Activated CD8-positive, alpha-beta memory T cell treated with anti-CD3 and anti-CD28 coated beads for 4 hours (primary cell): ENCODE measurements around the gene NOS3.
A peak's percentile ranks its signal among the peaks of the same experiment; 100 is the strongest.

ENCODE experiments used
- DNase-seq, 2 donors: peaks; one replicate each; pipeline ENCODE4 v3.0.0-alpha.2; 2020; ENCODE audit warnings: low read depth in 2 of 2

Gene NOS3

GRCh38 chr7:150964593-150965111 lies 26.2 kb upstream of the NOS3 start:
- DNase-seq, result no peak

GRCh38 chr7:150965273-150965830 lies 25.5 kb upstream of the NOS3 start:
- no peak for DNase-seq

- no peak for DNase-seq
These were observed 24.8 kb upstream of the NOS3 start for GRCh38 chr7:150966002-150966401.

DNA sequence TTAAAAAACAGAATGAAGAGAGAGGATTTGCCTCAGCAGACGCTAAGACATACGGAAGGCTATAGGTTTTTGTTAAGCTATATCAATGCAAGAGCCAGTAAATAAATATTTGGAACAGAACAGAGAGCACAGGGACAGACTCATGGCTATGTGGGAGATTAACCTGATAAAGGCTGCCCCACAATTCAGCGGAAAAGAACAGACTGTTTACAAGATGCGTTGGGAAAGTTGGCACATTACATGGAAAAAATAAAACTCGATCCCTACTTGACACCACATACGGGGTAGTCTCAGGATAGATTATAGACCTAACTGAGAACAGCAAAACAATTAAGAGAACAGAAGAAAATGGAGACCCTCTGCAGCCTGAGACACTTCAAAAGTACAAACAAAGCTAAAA lies 23.5 kb upstream of the NOS3 start:
- no peak for DNase-seq

DNA sequence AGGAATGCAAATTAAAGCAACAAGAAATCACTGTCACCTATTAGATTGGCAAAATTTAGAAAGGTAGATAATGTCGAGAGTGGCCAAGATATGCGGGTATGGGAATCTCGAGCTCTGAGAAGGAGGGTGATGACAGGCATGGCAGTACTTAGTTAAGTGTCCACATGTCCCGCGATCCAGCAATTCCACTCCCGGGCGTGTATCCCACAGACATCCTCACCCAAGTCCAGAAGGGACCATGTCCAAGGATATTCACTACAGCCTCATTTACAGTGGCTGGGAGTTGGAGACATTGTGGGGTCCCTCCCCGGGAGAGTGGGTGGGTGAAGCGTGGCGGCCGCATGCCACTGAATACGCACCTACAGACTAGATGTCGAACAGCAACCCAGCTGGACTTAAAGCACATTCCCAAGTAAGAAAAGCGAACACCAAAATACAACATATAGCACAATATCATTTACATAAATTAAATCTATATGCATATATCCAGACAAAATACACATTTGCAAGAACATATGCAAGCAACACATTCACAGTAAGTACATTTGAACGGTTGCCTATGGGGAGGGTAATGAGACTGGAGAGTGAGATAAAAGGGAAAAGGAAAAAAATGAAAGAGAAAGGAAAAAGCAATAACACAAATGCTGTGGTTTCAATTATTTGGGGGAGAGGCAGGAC lies 22.6 kb upstream of the NOS3 start:
- no peak for DNase-seq

DNA sequence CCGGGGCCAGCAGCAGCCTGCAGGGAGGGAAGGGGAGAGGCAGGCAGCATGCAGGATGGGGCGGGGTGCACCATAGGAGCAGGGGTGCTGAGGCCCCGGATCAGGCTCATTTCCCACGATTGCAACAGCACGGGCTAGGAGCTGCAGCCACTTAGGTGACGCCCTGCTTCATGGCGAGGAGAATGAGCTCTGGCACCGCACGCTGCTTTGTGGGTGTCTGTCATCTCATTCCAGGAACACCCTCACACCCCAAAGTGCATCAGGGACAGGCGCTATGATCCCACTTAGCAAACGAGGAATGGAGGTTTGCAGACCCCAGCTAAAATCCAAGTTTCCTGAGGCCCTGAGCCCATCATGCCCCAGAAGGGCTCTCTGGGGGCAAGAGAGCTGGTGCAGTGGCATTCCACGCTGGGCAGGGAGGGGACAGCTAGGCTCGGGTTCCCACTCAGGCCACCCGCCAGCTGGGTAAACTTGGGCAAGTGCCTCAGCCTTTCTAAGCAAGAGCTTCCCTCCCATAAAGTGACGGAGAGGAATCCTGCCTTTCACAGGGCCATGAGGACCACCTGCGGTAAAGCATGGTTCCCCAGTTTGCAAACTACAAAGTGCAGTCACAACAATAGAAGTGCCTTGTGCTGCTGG lies 22.0 kb upstream of the NOS3 start:
- DNase-seq, result no peak

- DNase-seq, result no peak
These were observed 21.3 kb upstream of the NOS3 start for GRCh38 chr7:150969475-150969874.

DNA sequence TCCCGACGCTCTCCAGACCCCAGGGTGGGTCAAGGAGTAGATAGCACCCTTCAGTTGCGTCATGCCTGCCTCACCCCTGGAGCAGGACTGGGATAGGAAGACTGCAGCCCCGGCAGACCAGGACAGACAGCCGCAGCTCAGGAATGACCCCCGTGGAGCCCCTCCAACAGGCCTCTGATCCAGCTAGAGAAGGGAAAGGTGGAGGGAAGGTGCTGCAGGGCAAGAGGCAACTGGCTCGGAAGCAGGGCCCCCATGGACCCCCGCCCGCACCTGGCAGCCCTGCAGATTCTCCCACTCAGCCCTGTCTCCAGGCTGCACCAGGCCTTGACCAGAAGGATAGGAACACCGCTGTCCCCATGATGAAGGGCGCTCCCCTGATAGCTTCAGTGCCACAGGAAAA lies 20.4 kb upstream of the NOS3 start:
- DNase-seq, result no peak

DNA sequence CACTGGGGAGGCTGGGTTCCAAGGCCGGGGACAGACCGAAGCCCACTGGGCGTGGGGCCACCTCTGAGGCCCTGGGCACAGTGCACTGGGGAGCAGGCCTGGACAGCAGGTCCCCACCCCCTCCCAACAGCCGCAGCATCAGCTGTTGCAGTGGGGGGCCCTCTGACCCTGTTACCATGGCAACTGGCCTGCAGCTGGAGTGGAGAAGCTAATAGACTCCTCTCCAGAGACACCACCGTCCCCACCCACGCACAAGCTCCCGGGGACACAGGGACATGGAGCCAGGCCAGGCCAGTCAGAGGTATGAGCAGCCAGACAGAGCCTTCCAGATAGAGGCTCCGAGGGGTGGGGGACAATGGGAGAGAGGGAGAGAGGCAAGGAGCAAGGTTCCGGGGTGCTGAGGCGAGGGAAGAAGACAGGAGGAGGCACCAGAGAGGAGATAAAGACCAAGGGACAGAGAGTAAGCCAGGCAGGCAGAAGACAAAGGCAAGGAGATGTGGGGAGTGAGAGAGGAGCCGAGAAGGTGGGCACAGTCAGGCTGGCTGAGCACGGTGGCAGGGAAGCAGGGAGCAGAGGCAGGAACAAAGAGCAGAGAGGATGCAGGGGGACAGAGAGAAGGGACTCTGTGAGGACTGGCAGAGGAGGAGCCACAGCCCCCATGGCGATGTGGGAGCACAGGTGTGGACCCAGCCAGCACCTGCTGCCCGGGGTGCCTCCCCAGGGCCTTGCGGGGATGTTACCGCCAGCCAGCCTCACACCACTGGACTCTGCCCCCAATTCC lies 19.4 kb upstream of the NOS3 start:
- DNase-seq, result no peak

DNA sequence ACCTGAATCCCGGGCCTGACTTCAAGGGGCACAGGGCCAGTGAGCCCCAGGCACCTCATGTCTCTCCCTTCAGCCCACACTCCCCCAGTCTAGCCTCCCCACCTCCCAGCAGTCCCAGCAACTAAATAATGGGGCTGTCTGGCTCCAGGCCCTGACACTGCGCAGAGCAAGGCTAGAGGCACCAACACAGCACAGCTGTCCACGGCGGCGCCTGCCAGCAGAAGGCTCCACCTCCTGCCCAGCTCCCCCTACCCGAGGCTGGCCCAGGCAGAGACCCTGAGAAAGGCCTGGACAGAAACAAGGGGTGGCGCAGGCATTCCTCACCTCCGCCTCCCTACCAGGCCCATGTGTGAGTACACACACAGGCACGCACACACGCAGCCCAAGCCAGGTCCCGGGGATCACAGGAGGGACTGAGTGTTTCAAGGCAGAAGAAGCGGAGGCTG lies 18.8 kb upstream of the NOS3 start:
- no peak for DNase-seq

DNA sequence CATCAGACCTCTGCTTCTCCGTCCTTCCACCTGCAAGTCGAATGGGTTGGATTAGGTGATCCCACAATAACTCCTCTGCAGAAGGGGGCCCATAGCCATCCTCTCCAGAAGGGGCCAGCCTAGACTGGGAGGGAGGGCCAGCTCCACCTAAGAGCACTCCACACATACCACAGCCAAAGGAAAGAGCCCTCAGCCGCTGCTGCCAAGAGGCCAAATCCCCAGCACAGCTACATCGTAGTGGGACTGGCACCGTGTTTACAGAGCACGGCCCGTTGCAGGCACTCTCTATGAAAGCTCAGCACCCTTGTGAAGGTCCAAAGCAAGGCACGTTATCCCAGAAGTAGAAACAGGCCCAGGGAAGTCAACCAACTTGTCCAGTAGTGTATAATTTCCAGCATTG lies 18.1 kb upstream of the NOS3 start:
- no peak for DNase-seq

DNA sequence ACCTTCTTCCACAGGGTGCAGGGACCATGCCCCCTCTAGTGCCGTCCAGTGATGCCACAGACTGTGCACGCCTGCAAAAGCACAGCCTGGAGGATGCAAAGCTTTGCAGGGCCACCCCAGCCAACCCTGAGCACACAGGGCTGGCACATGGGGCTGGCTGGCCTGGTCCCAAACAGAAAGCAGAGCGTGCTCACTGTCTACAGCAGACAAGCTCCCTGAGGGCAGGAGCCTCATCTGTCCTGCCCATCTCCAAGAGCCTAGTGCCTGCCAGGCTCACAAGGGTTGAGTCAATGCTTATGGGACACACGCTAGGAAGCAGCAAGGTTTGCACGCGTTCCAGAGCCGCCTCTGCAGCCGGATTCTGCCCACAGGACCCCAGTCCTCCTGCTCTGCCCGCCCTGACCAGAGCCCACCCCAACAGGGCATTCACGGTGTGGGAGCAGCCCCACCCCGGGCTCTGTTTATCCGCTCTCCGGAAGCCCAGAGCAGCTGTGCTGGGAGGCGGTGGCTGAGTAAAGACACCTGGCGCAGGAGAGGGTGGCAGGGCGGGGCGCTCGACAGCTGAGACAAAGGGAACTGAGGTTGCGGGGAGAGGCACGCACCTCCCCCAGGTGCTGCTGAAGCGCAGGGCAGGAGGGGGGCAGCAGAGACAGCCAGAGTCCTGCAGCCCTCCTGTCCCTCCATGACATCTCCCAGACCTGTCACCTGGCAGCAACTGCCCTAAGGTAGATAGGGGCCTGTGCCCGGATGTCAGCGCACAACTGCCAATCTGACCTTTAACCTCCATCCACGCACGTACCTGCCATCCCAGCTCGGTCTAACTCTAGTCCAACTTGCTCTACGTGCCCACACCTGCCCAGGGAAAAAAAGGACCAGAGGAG lies 17.0 kb upstream of the NOS3 start:
- DNase-seq, result no peak

DNA sequence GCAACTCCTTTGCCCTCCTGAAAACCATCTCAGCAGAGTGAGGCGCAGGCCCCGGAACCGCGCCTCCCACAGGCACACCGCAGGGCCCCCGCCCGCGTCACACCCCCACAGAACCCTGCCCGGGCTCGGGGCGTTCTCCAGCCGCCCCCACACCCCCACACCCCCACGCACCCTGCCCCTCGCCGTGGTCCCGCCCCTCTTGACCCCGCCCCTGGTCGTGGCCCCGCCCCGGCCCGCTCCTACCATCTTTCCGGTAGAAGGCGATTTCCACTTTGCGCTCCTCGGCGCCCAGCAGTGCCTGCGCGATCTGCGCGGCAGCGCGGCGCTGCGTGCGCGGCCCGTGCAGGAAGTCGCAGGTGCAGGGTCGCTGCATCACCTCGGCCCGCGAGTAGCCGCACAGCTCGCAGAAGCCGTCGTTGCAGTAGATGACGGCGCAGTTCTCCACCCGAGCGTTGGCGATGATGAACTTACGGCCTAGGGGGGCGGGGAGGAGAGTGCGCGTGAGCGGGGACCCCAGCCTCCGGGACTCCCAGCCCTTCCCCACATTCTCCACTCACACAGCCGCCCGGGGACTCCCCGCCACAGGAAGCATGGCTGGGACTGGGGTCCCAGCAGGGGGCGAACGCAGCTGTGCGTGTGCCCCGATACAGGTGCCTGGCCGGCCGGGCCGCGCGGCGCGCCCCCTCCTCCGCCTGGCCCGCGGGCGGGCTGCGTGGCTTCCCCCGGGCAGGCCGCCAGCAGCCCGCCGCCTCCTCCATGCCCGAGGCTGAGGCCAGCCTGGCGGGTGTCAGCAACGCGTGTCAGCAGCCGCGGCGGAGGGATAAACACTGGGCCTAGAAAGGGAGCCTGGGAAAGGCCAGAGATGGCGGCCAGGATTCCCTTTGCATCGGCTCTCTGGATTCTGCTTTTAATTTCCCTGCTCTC lies 16.1 kb upstream of the NOS3 start:
- DNase-seq, result peak; percentile 67 to 69

DNA sequence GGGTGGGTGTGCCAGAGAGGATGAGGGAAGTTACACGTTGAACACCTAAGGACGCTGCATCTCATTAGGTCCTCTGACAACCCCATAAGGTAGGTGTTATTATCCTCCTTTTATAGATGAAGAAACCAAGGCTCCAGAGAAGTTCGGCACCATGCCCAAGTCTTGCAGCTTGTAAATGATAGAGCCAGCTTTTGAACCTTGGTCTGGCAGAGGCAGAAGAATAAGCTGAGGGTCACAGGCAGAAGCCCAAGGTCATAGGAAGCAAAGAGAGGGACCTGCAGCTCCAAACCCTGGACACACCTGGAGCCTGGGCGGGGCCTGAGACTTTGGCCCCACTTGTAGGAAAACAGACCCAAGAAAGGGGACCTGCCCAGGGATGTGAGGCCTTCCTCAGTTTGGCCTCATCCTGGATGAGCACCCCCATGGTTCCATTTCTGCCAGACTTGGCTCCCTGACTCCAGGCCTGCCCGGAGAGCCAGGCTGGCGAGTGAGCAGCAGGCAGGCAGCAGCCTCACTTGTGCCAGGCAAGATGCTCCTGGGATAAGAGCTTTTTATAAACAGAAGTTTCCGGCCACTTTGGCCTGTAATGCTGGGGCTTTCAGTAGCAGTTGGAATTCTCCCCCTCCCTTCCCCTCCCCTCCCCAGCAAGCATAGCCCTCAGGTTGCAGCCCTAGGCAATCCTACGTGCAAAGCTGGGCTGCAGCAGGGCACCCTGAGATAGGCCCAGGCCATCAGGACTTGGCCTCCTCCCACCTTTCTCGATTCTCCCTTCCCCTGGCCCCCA lies 15.1 kb upstream of the NOS3 start:
- no peak for DNase-seq

DNA sequence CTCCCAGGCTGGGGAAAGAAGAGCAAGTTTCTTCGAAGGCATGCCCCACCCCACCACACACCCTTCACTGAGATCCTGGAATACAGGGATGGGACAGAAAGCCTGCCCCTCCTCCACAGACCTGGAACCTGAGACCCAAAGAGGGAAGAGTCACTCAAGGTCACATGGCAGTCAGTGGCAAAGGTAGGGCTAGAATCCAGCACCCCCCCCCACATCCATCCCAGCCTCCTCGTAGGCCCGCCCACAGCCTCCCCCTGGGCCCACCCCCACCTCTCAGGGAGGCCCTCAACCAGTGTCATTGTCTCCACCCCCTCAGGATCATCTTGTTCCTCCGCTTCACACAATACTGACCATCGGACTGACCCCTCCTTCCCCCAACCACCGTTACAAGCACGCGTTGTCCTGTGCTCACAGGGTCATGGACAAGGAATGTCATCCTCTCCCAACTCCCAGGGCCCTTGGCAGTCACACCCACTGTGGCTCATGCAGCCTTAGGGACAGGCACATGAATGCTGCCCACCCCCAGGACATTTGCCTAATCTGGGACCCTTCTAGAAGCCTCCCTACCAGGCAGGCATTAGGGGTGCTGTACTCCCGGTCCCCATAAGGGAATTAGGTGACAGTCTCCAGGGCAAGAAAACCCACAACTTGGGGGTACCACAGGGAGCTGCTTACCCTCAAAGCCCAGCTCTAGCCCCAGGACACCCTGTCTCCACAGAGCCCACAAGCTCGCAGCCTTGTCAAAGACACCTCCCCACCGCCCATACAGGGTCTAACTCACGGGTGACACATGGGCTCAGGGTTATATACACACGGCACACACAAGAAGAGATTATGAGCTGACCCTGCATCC lies 14.1 kb upstream of the NOS3 start:
- DNase-seq, result no peak

- no peak for DNase-seq
These were observed 13.3 kb upstream of the NOS3 start for GRCh38 chr7:150977382-150978125.

DNA sequence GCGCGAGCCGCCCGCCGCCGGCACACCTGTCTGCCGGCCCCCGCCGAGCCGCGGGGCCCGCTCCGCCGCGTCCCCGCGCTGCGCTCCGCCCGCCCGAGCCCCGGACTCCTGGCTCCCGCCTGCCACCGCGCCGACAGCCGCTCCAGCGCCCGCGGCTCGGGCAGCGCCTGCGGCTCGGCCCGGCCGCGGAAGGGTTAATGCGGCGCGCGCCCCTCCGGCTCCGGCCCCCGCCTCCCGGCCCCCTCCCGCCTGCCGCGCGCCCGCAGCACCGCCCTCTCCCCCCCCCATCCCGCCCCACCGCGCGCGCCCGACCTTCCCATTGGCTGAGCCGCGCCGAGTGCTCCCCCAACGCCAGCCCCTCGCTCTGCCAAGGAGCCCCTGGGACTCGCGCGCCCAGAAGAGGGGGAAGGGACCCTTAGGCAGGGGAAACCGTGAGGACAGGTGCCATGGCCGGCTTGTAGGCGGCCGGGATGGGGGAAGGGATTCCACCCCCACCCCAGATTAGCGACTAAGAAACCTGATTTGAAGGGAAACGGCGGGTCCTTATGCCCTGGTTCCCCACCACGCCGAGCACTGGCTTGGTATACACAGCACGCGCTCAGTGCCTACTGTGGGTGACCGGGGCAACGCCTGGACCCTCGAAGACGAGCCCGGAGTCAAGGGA lies 12.6 kb upstream of the NOS3 start, which contains the start of gene KCNH2:
KCNH2 (minus strand) TSS at position 196 of the 664 bp plus-strand sequence. CDS start 408 bp downstream, outside the sequence.
- DNase-seq, result no peak
